CD8-positive, alpha-beta memory T cell (primary cell): ENCODE measurements around the gene OPCML. TPM values are rescaled to one million over a fixed set of nuclear protein-coding genes. Genes with fewer than 3 reads are reported as not detected.

Experiments
- CTCF ChIA-PET: fragments of 350-600 bp; sonication (Branson Sonifier 250); formaldehyde crosslinking; loops from one replicate; lab custom pipeline; 2021; ENCODE audit warnings: antibody characterized with exemption; lab: Charles Lee
- POLR2A ChIA-PET: fragments of 350-600 bp; sonication (Branson Sonifier 250); formaldehyde crosslinking; loops from one replicate; lab custom pipeline; 2021; ENCODE audit warnings: antibody characterized with exemption; lab: Charles Lee
- DNase-seq, 5 donors: peaks; one replicate each; pipeline versions ENCODE4 v3.0.0 to v3.0.0-alpha.2; 2020 to 2022; ENCODE audit warnings: mixed read lengths in 1 of 5
- H3K27ac ChIP-seq: one replicate; pipeline ENCODE4 v1.7.0; 2013; ENCODE audit warnings: low read depth, mild to moderate bottlenecking, low read length, moderate library complexity
- H3K27me3 ChIP-seq: 2 replicates; pipeline ENCODE4 v1.7.0; 2013; ENCODE audit warnings: low read length, mild to moderate bottlenecking; ENCODE audit not compliant: insufficient read depth, poor library complexity, severe bottlenecking
- H3K36me3 ChIP-seq: 2 replicates; pipeline ENCODE4 v1.7.0; 2013; ENCODE audit warnings: mild to moderate bottlenecking, low read length, moderate library complexity; ENCODE audit not compliant: insufficient read depth
- H3K4me1 ChIP-seq: 2 replicates; pipeline ENCODE4 v1.7.0; 2013; ENCODE audit warnings: mild to moderate bottlenecking, low read length, moderate library complexity; ENCODE audit not compliant: insufficient read depth
- H3K4me3 ChIP-seq: 2 replicates; pipeline ENCODE4 v1.7.0; 2013; ENCODE audit warnings: mild to moderate bottlenecking, low read length
- H3K9me3 ChIP-seq: 2 replicates; pipeline ENCODE4 v1.7.0; 2013; ENCODE audit warnings: mild to moderate bottlenecking, low read length
- H3K27ac Mint-ChIP-seq, 8 donors: one replicate each; pipeline ENCODE4 v1.8.0; 2020 to 2021; ENCODE audit warnings: mixed read lengths in 8 of 8, mild to moderate bottlenecking in 6 of 8, inconsistent platforms in 3 of 8, moderate library complexity in 3 of 8
- H3K27me3 Mint-ChIP-seq, 2 donors: one replicate each; pipeline ENCODE4 v1.8.0; 2020 to 2021; ENCODE audit warnings: mixed read lengths in 2 of 2, mild to moderate bottlenecking in 1 of 2, moderate library complexity in 1 of 2
- H3K36me3 Mint-ChIP-seq, 3 donors: one replicate each; pipeline ENCODE4 v1.8.0; 2020 to 2021; ENCODE audit warnings: mixed read lengths in 3 of 3, inconsistent platforms in 1 of 3, mild to moderate bottlenecking in 1 of 3
- H3K4me1 Mint-ChIP-seq, 3 donors: one replicate each; pipeline ENCODE4 v1.8.0; 2020 to 2021; ENCODE audit warnings: mixed read lengths in 3 of 3, inconsistent platforms in 1 of 3, mild to moderate bottlenecking in 1 of 3
- H3K4me3 Mint-ChIP-seq, 7 donors: one replicate each; pipeline ENCODE4 v1.8.0; 2020 to 2021; ENCODE audit warnings: mixed read lengths in 7 of 7, mild to moderate bottlenecking in 6 of 7, moderate library complexity in 4 of 7, inconsistent platforms in 2 of 7
- H3K9me3 Mint-ChIP-seq, 5 donors: one replicate each; pipeline ENCODE4 v1.8.0; 2020 to 2022; ENCODE audit warnings: mixed read lengths in 5 of 5, mild to moderate bottlenecking in 3 of 5, moderate library complexity in 2 of 5, inconsistent platforms in 1 of 5
- polyA plus RNA-seq: library from polyadenylated mRNA; unstranded; fragments of 300-500 nt; fragmentation: Illumina TruSeq; gene quantifications from one replicate; pipeline ENCODE4 v1.2.3, GENCODE V29; 2021
- total RNA-seq, 2 experiments: library from RNA; stranded (reverse); gene quantifications; one replicate each; pipeline ENCODE4 v1.2.3, GENCODE V29; 2021

OPCML gene
- total and polyA plus RNA-seq, 3 experiments from 2014 or later = not detected

- H3K36me3 ChIP-seq = no peaks in the 10 kb centered on the region
- POLR2A ChIA-PET = no interaction called here
- H3K27me3 Mint-ChIP-seq = peaks cover 14 to 33% of the 10 kb centered on the region in 2 donors
- H3K9me3 ChIP-seq = no peaks in the 10 kb centered on the region
- CTCF ChIA-PET = no interaction called here
- H3K4me3 Mint-ChIP-seq = no peak overlapping the region
- no peak overlapping the region for H3K27ac ChIP-seq
- H3K36me3 Mint-ChIP-seq = no peaks in the 10 kb centered on the region
- peaks cover 0 to 9% (median 3%) of the 10 kb centered on the region in 5 donors for H3K9me3 Mint-ChIP-seq
- H3K4me3 ChIP-seq = no peak overlapping the region
- no peaks in the 10 kb centered on the region for H3K4me1 Mint-ChIP-seq
- no peaks in the 10 kb centered on the region for H3K27me3 ChIP-seq
- H3K4me1 ChIP-seq = no peaks in the 10 kb centered on the region
- H3K27ac Mint-ChIP-seq = no peak overlapping the region
- DNase-seq = no peak
Observed at GRCh38 chr11:133530501-133530835, 1.8 kb downstream of the OPCML start.

GRCh38 chr11:133529807-133530500, 2.3 kb downstream of the OPCML start:
- no peaks in the 10 kb centered on the region for H3K27me3 ChIP-seq
- no peak overlapping the region for H3K4me3 Mint-ChIP-seq
- H3K4me1 ChIP-seq = no peaks in the 10 kb centered on the region
- no peaks in the 10 kb centered on the region for H3K4me1 Mint-ChIP-seq
- H3K27ac ChIP-seq = no peak overlapping the region
- H3K9me3 ChIP-seq = no peaks in the 10 kb centered on the region
- ChIA-PET CTCF (no interaction called here), POLR2A (no interaction called here)
- no peaks in the 10 kb centered on the region for H3K36me3 ChIP-seq
- H3K27ac Mint-ChIP-seq = no peak overlapping the region
- no peak for DNase-seq
- no peak overlapping the region for H3K4me3 ChIP-seq
- H3K36me3 Mint-ChIP-seq = no peaks in the 10 kb centered on the region
- H3K27me3 Mint-ChIP-seq = peaks cover 14 to 33% of the 10 kb centered on the region in 2 donors
- peaks cover 0 to 9% (median 3%) of the 10 kb centered on the region in 5 donors for H3K9me3 Mint-ChIP-seq

GRCh38 chr11:133526790-133527189, 5.5 kb downstream of the OPCML start:
- Mint-ChIP-seq H3K27me3 (peaks cover 6 to 23% of the 10 kb centered on the region in 2 donors), H3K27ac (no peak overlapping the region), H3K4me3 (no peak overlapping the region), H3K9me3 (peaks cover 0 to 9% (median 3%) of the 10 kb centered on the region in 5 donors), H3K4me1 (no peaks in the 10 kb centered on the region), H3K36me3 (no peaks in the 10 kb centered on the region)
- DNase-seq = no peak
- Histone ChIP-seq H3K36me3 (no peaks in the 10 kb centered on the region), H3K4me3 (no peak overlapping the region), H3K27me3 (no peaks in the 10 kb centered on the region), H3K27ac (no peak overlapping the region), H3K9me3 (no peaks in the 10 kb centered on the region), H3K4me1 (no peaks in the 10 kb centered on the region)
- ChIA-PET POLR2A (no interaction called here), CTCF (no interaction called here)

GRCh38 chr11:133525976-133526375, 6.3 kb downstream of the OPCML start:
- H3K9me3 ChIP-seq = no peaks in the 10 kb centered on the region
- H3K4me1 Mint-ChIP-seq = no peaks in the 10 kb centered on the region
- no peaks in the 10 kb centered on the region for H3K4me1 ChIP-seq
- H3K4me3 Mint-ChIP-seq = no peak overlapping the region
- no peak overlapping the region for H3K27ac Mint-ChIP-seq
- no peaks in the 10 kb centered on the region for H3K27me3 ChIP-seq
- H3K27ac ChIP-seq = no peak overlapping the region
- H3K4me3 ChIP-seq = no peak overlapping the region
- no peaks in the 10 kb centered on the region for H3K36me3 Mint-ChIP-seq
- CTCF ChIA-PET = no interaction called here
- no peak for DNase-seq
- POLR2A ChIA-PET = no interaction called here
- H3K36me3 ChIP-seq = no peaks in the 10 kb centered on the region
- peaks cover 0 to 7% (median 3%) of the 10 kb centered on the region in 5 donors for H3K9me3 Mint-ChIP-seq
- H3K27me3 Mint-ChIP-seq = peaks cover 6 to 19% of the 10 kb centered on the region in 2 donors

GRCh38 chr11:133524488-133524887, 7.8 kb downstream of the OPCML start:
- peaks cover under 1 to 10% of the 10 kb centered on the region in 2 donors for H3K27me3 Mint-ChIP-seq
- no peaks in the 10 kb centered on the region for H3K4me1 Mint-ChIP-seq
- H3K27me3 ChIP-seq = no peaks in the 10 kb centered on the region
- peaks cover 0 to 4% (median 3%) of the 10 kb centered on the region in 5 donors for H3K9me3 Mint-ChIP-seq
- H3K36me3 Mint-ChIP-seq = no peaks in the 10 kb centered on the region
- no peaks in the 10 kb centered on the region for H3K4me1 ChIP-seq
- H3K27ac ChIP-seq = no peak overlapping the region
- no peaks in the 10 kb centered on the region for H3K36me3 ChIP-seq
- no peak for DNase-seq
- ChIA-PET CTCF (no interaction called here), POLR2A (no interaction called here)
- no peak overlapping the region for H3K4me3 Mint-ChIP-seq
- H3K27ac Mint-ChIP-seq = no peak overlapping the region
- no peak overlapping the region for H3K4me3 ChIP-seq
- no peaks in the 10 kb centered on the region for H3K9me3 ChIP-seq

GRCh38 chr11:133522344-133522743, 10.0 kb downstream of the OPCML start:
- H3K36me3 Mint-ChIP-seq = no peaks in the 10 kb centered on the region
- POLR2A ChIA-PET = no interaction called here

GRCh38 chr11:133521502-133521901, 10.8 kb downstream of the OPCML start:
- Mint-ChIP-seq H3K4me1 (no peaks in the 10 kb centered on the region), H3K27ac (no peak overlapping the region), H3K36me3 (no peaks in the 10 kb centered on the region), H3K4me3 (no peak overlapping the region), H3K27me3 (no peaks in the 10 kb centered on the region), H3K9me3 (peaks cover 0 to 11% (median 5%) of the 10 kb centered on the region in 5 donors)
- H3K9me3 ChIP-seq = no peaks in the 10 kb centered on the region
- no peaks in the 10 kb centered on the region for H3K4me1 ChIP-seq
- CTCF ChIA-PET = no interaction called here
- POLR2A ChIA-PET = no interaction called here
- H3K4me3 ChIP-seq = no peak overlapping the region
- no peaks in the 10 kb centered on the region for H3K36me3 ChIP-seq
- DNase-seq = no peak
- no peak overlapping the region for H3K27ac ChIP-seq
- H3K27me3 ChIP-seq = no peaks in the 10 kb centered on the region

More at GRCh38 chr11:133522344-133522743, 10.0 kb downstream of the OPCML start:
- no peak for DNase-seq
- Histone ChIP-seq H3K27me3 (no peaks in the 10 kb centered on the region), H3K9me3 (no peaks in the 10 kb centered on the region), H3K4me3 (no peak overlapping the region), H3K4me1 (no peaks in the 10 kb centered on the region), H3K27ac (no peak overlapping the region), H3K36me3 (no peaks in the 10 kb centered on the region)
- no peak overlapping the region for H3K27ac Mint-ChIP-seq
- H3K27me3 Mint-ChIP-seq = no peaks in the 10 kb centered on the region
- peaks cover 0 to 11% (median 5%) of the 10 kb centered on the region in 5 donors for H3K9me3 Mint-ChIP-seq
- CTCF ChIA-PET = no interaction called here
- H3K4me1 Mint-ChIP-seq = no peaks in the 10 kb centered on the region
- no peak overlapping the region for H3K4me3 Mint-ChIP-seq

GRCh38 chr11:133520707-133521106, 11.6 kb downstream of the OPCML start:
- Histone ChIP-seq H3K36me3 (no peaks in the 10 kb centered on the region), H3K27me3 (no peaks in the 10 kb centered on the region), H3K4me1 (no peaks in the 10 kb centered on the region), H3K4me3 (no peak overlapping the region), H3K9me3 (no peaks in the 10 kb centered on the region), H3K27ac (no peak overlapping the region)
- peaks cover 0 to 11% (median 3%) of the 10 kb centered on the region in 5 donors for H3K9me3 Mint-ChIP-seq
- ChIA-PET POLR2A (no interaction called here), CTCF (no interaction called here)
- H3K4me1 Mint-ChIP-seq = no peaks in the 10 kb centered on the region
- H3K27ac Mint-ChIP-seq = no peak overlapping the region
- H3K27me3 Mint-ChIP-seq = peaks cover 0 to 2% of the 10 kb centered on the region in 2 donors
- no peaks in the 10 kb centered on the region for H3K36me3 Mint-ChIP-seq
- no peak overlapping the region for H3K4me3 Mint-ChIP-seq
- no peak for DNase-seq
